ENCODE data around the gene CHTOP. TPM values are rescaled to one million over a fixed set of nuclear protein-coding genes. Genes with fewer than 3 reads are reported as not detected.
A peak's percentile ranks its signal among the peaks of the same experiment; 100 is the strongest.

Gene CHTOP
- total and polyA plus RNA-seq, 2 of the 13 experiments (the other 11 are each of a cell fraction or from before 2014, with no cell fraction given), result 38.0 to 51.9 TPM

DNA sequence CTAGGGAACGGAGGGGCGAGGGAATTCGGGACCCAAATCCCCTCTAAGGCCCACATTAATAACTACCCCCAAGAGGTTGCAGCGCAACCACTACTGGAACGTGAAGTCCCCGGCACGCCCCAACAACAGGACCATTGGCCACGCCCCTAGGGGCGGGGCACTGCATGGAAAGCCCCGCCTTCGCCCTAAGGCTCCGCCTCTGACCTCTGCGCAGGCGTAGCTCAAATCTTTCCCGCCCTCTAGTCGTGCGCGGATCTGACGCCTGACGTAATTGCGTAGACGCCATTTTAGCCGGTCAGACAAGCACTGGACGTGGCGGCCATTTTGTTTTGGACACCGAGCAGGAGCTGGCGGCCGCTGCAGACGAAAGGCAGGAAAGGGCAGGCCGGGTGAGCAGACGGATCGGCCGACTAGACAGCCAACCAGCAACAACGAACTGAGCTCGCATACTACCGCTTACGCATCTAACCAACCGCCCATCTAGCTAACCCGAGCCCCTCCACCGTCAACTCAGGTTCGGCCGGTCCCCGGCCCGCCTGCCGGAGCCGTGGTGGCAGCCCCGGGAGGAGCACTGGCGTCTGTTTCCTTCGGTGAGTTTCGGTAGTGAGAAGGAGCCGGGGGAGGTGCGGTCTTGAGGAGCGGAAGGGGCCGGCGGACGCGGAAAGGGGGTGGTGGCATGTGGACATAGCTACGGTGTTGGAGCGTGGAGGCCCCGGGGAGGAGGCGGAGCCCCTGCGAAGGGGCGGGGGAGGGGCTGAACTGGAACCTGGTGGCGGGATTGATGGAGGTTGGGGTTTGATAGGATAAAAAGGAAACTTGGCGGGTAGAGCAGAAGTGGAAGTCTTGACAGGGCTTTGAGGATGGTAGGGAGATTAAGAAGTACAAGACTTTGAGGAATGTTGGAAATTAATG is at the start of gene CHTOP (continued):
- TF ChIP-seq, protein P1, sequence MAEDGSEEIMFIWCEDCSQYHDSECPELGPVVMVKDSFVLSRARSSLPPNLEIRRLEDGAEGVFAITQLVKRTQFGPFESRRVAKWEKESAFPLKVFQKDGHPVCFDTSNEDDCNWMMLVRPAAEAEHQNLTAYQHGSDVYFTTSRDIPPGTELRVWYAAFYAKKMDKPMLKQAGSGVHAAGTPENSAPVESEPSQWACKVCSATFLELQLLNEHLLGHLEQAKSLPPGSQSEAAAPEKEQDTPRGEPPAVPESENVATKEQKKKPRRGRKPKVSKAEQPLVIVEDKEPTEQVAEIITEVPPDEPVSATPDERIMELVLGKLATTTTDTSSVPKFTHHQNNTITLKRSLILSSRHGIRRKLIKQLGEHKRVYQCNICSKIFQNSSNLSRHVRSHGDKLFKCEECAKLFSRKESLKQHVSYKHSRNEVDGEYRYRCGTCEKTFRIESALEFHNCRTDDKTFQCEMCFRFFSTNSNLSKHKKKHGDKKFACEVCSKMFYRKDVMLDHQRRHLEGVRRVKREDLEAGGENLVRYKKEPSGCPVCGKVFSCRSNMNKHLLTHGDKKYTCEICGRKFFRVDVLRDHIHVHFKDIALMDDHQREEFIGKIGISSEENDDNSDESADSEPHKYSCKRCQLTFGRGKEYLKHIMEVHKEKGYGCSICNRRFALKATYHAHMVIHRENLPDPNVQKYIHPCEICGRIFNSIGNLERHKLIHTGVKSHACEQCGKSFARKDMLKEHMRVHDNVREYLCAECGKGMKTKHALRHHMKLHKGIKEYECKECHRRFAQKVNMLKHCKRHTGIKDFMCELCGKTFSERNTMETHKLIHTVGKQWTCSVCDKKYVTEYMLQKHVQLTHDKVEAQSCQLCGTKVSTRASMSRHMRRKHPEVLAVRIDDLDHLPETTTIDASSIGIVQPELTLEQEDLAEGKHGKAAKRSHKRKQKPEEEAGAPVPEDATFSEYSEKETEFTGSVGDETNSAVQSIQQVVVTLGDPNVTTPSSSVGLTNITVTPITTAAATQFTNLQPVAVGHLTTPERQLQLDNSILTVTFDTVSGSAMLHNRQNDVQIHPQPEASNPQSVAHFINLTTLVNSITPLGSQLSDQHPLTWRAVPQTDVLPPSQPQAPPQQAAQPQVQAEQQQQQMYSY (CRISPR knock-in tag; IDR thresholded peaks at IDR 0.05), result no peak
- TF ChIP-seq, protein P2, sequence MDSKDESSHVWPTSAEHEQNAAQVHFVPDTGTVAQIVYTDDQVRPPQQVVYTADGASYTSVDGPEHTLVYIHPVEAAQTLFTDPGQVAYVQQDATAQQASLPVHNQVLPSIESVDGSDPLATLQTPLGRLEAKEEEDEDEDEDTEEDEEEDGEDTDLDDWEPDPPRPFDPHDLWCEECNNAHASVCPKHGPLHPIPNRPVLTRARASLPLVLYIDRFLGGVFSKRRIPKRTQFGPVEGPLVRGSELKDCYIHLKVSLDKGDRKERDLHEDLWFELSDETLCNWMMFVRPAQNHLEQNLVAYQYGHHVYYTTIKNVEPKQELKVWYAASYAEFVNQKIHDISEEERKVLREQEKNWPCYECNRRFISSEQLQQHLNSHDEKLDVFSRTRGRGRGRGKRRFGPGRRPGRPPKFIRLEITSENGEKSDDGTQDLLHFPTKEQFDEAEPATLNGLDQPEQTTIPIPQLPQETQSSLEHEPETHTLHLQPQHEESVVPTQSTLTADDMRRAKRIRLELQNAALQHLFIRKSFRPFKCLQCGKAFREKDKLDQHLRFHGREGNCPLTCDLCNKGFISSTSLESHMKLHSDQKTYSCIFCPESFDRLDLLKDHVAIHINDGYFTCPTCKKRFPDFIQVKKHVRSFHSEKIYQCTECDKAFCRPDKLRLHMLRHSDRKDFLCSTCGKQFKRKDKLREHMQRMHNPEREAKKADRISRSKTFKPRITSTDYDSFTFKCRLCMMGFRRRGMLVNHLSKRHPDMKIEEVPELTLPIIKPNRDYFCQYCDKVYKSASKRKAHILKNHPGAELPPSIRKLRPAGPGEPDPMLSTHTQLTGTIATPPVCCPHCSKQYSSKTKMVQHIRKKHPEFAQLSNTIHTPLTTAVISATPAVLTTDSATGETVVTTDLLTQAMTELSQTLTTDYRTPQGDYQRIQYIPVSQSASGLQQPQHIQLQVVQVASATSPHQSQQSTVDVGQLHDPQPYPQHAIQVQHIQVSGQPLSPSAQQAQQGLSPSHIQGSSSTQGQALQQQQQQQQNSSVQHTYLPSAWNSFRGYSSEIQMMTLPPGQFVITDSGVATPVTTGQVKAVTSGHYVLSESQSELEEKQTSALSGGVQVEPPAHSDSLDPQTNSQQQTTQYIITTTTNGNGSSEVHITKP (CRISPR knock-in tag; IDR thresholded peaks at IDR 0.05; ENCODE audit: low read depth), result no peak
- peak; percentile 51; the same call in 1 of the 2 replicates for TF ChIP-seq ZNF274 (CRISPR knock-in tag; IDR thresholded peaks at IDR 0.05)
- peak; percentile 91; the same call in 1 of the 2 replicates for TF ChIP-seq ZNF607 (CRISPR knock-in tag; IDR thresholded peaks at IDR 0.05; ENCODE audit: borderline replicate concordance)
- 0 out of 2 replicates have a peak, but pooled peaks have one; percentile 4 for TF ChIP-seq RFX5 (IDR thresholded peaks at IDR 0.05; ENCODE audit: low read depth, low read length)
- peak; percentile 66; the same call in 1 of the 2 replicates for TF ChIP-seq PRMT3 (CRISPR knock-in tag; IDR thresholded peaks at IDR 0.05; ENCODE audit: borderline replicate concordance, low read depth)
- TF ChIP-seq FOXA1 (IDR thresholded peaks at IDR 0.05), result no peak
- peak; percentile 69 for TF ChIP-seq FOXA1 (CRISPR knock-in tag; IDR thresholded peaks at IDR 0.05)
- TF ChIP-seq ZSCAN22 (CRISPR knock-in tag; IDR thresholded peaks at IDR 0.05), result no peak
- peak; percentile 65; the same call in 1 of the 2 replicates for TF ChIP-seq EED (CRISPR knock-in tag; IDR thresholded peaks at IDR 0.05)
- TF ChIP-seq, protein P3, sequence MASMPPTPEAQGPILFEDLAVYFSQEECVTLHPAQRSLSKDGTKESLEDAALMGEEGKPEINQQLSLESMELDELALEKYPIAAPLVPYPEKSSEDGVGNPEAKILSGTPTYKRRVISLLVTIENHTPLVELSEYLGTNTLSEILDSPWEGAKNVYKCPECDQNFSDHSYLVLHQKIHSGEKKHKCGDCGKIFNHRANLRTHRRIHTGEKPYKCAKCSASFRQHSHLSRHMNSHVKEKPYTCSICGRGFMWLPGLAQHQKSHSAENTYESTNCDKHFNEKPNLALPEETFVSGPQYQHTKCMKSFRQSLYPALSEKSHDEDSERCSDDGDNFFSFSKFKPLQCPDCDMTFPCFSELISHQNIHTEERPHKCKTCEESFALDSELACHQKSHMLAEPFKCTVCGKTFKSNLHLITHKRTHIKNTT (CRISPR knock-in tag; IDR thresholded peaks at IDR 0.05), result no peak
- no peak for TF ChIP-seq ZNF83 (CRISPR knock-in tag; IDR thresholded peaks at IDR 0.05; ENCODE audit: borderline replicate concordance)
- TF ChIP-seq ZSCAN9 (CRISPR knock-in tag; IDR thresholded peaks at IDR 0.05; ENCODE audit: borderline replicate concordance), result peak; percentile 81
- TF ChIP-seq AKAP8 (CRISPR knock-in tag; IDR thresholded peaks at IDR 0.05), result no peak; the same call in 1 of the 2 replicates
- TF ChIP-seq ZNF205 (CRISPR knock-in tag; IDR thresholded peaks at IDR 0.05), result peak; percentile 26; the same call in 1 of the 2 replicates
- 0 out of 2 replicates have a peak, but pooled peaks have one; percentile 71 for TF ChIP-seq ZFYVE20 (CRISPR knock-in tag; IDR thresholded peaks at IDR 0.05; ENCODE audit: borderline replicate concordance, low read depth)
- TF ChIP-seq, protein P4, sequence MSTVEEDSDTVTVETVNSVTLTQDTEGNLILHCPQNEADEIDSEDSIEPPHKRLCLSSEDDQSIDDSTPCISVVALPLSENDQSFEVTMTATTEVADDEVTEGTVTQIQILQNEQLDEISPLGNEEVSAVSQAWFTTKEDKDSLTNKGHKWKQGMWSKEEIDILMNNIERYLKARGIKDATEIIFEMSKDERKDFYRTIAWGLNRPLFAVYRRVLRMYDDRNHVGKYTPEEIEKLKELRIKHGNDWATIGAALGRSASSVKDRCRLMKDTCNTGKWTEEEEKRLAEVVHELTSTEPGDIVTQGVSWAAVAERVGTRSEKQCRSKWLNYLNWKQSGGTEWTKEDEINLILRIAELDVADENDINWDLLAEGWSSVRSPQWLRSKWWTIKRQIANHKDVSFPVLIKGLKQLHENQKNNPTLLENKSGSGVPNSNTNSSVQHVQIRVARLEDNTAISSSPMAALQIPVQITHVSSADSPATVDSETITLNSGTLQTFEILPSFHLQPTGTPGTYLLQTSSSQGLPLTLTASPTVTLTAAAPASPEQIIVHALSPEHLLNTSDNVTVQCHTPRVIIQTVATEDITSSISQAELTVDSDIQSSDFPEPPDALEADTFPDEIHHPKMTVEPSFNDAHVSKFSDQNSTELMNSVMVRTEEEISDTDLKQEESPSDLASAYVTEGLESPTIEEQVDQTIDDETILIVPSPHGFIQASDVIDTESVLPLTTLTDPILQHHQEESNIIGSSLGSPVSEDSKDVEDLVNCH (CRISPR knock-in tag; IDR thresholded peaks at IDR 0.05), result no peak
- TF ChIP-seq HHEX (CRISPR knock-in tag; IDR thresholded peaks at IDR 0.05), result no peak

Measured in HepG2 (cell line).